DMS 273 treated with DMSO at 0.1 percent for 48 hours (cell line): Measurements from ENCODE around the gene EFNA2.
"Not testable (repeated sequence)": the region's sequence is repeated elsewhere in the genome, so short reads cannot be mapped to it uniquely, and the experiment has no call there.

ENCODE experiments used
- DNase-seq: peaks from one replicate; lab custom pipeline; 2025; lab: John Stamatoyannopoulos, UW

The EFNA2 gene

GRCh38 chr19:1298235-1298634 is 12.6 kb downstream of the EFNA2 start:
- no peak for DNase-seq

- no peak for DNase-seq
Observed at GRCh38 chr19:1299801-1300200, 14.1 kb downstream of the EFNA2 start.

DNA sequence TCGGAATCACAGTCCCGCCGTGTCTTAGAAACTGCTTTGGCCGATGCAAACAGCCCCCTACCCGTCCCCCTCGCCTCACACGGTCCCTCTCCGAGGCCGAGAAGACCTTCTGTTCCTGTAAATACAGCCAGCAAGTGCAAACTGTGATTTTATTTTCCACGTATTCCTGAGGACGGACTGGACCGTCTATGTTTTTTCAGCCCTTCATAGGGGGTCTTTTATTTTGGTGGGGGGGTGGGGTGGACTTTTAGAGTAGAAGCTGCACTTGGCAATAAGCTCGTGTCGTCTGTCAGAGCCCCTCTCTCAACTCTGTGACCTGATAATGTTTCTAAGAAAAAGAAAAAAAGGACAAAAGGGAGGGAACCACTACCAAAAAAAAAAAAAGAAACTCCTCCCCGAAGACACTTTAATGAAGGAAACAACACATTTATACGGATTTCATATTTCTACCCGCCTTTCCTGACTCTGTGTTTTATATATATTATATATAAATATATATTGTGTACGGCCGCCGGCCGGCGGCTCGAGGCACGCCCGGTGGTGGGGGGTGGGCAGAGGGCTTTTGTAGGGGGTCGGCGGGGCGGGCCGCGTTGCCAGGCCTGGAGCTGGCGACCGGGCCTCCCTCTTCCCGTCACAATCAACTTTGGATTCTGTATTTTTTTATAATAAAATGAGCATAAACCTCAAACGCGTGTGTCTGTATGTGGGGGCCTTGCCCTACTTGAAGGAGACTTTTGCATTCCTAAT is 15.2 kb downstream of the EFNA2 start:
- no peak for DNase-seq

DNA sequence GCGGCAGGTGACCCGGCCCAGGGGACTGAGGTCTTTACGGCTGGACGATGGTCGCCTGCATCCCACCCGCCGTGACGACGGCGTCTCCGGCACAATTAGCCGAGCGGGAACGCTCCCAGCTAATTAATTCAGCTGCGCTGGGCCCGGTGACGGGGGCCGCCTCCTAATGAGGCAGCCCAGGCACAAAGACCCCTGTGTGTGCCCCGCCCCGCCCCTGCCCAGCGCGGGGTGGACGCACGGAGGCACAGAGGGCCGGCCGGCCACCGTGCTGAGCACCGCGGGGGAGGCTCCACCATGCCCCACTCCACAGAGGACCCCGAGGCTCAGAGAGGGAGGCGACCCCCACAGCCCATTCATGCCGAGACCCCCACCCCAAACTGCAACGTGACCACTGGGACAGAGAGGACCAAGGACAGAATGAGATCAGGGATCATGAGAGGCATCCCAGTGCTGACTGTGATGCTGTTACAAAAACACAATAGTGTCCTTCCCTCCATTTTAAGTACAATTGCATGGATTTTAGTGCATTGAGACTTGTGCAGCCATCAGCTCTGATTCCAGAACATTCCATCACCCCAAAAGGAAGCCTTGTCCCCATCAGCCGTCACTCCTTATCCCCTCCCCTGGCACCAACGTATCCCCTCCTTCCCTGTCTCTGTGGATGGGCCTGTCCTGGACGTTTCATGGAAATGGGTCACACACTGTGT is 17.0 kb downstream of the EFNA2 start:
- no peak for DNase-seq

GRCh38 chr19:1304197-1304924 is 18.7 kb downstream of the EFNA2 start:
- no peak for DNase-seq

DNA sequence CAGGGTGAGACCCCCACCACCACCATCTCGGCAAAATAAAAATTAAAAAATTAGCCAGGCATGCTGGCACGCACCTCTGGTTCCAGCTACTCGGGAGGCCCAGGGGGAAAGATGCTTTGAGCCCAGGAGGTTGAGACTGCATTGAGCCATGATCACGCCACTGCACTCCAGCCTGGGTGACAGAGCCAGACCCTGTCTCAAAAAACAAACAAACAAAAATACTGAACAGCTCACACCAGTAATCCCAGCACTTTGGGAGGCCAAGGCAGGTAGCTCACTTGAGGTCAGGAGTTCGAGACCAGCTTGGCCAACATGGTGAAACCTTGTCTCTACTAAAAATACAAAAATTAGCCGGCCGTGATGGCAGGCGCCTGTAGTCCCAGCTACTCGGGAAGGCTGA is 19.7 kb downstream of the EFNA2 start:
- not testable (repeated sequence) for DNase-seq

DNA sequence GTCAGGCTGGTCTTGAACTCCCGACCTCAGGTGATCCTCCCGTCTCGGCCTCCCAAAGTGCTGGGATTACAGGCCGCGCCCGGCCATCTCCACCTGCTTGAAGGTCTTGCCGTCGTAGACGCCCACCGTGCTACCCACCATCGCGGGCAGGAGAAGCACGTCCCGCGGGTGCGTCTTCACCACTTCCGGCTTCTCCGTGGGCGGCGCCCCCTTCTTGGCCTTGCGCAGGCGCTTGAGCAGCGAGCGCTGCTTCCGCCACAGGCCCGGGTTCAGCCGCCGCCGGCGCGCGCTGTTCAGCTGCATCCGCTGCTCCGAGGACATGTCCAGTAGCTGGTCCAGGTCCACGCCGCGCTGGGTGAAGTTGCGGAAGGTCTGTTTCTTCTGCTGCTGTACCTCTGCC is 21.6 kb downstream of the EFNA2 start:
- DNase-seq: no peak

DNA sequence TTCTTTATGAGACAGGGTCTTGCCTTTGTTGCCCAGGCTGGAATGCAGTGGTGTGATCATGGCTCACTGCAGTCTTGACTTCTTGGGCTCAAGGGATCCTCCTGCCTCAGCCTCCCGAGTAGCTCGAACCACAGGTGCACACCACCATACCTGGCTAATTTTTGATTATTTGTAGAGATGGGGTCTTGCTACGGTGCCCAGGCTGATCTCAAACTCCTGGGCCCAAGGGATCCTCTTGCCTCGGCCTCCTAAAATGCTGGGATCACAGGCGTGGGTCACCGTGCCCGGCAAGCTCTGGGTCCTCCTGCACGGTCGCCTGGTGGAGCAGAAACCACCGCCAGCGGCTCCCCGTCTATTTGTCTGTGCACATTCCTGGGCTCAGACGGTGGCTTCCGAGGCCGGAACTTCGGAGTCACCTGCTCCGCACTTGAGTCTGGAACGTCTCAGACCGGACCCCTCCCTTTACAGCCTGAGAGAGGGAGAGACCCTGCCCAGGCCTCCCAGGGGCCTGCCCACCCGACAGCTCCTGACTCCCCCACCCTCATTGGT is 22.2 kb downstream of the EFNA2 start:
- DNase-seq: no peak

GRCh38 chr19:1308718-1309117 is 23.0 kb downstream of the EFNA2 start:
- DNase-seq: no peak

GRCh38 chr19:1309977-1310852 is 24.5 kb downstream of the EFNA2 start:
- DNase-seq: no peak

DNA sequence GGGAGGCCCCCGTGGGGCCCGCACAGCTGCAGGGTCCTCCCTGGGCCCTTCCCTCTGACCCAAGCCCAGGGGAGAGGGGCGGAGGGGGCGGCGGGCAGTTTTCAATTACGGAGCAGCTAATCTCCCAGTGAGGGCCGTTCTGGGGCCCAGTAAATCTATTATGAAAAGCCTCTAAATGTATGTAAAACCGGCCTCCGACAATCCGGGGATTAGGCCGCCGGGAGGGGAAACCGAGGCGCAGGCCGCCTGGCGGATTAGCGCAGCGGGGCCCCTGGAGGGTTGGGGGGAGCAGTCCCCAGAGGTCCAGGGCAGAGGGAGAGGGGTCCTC is 25.1 kb downstream of the EFNA2 start:
- DNase-seq: no peak

DNA sequence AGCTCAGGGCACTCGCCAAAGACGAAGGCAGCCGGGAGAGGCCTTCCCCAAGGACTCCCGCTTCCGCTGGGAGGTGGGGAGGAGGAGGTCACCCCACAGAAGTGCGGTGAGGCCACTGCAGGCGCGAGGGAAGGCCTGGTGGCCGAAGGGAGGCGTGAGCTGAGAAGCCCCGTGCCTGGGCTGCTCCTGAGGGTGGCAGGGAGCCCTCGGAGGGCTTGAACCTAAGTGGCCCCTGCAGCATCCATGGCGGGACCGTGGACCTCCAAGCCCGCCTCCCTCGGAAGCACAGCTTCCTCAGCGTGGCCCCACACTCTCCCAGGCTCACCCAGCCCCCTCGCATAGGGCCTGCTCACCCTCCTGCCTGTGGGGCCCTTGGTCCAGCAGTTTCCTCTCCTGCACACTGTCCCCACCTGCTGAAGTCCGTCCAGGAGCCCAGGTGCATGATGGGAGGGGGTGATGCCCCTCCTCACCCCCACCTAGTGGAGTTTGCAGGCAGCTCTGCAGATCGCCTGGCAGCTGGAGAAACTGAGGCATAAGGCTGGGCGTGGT is 25.9 kb downstream of the EFNA2 start:
- DNase-seq: no peak

- DNase-seq: no peak
Observed at GRCh38 chr19:1312767-1313694, 27.4 kb downstream of the EFNA2 start.

DNA sequence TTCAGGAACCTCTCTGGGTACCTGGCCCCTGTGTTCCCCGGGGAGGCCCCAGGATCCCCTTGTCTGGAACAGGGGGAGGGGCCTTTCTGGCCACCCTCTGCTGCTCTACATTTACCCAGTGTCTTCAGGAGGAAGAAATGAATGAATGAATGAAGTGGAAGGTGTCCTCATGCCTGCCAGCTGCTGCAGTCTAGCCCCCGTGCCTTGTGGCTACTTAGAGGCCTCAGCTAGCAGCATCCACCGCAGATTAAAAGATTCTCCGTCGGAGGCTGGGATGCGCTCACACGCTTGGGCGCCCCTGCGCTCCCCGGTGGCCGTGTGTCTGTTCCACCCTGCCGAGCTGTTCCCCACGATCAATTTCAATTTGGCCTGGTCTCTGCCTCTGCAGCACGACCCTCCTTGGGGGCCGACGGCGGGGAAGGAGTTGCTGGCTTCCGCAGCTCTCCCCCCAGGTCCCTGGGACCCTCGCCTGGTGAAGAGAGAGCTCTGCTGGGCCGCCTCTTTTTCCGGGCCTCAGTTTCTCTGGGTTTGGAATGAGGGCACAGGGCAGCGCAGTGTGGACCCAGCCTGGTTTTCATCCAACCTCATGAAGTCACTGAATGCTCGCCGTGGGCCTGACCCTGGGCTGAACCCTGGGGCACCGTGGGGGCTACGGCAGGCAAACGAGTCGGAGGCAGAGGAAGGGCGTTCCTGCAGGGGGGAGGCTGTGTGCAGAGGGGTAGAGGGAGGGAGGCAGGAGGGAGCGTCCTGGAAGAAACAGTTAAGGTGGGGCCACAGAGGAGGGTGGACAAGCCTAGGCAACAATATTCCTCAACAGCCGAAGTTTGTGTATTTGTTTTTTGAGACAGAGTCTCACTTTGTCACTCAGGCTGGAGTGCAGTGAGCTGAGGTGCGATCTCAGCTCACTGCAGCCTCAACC is 28.3 kb downstream of the EFNA2 start:
- DNase-seq: no peak

GRCh38 chr19:1315470-1316166 is 29.9 kb downstream of the EFNA2 start:
- no peak for DNase-seq

DNA sequence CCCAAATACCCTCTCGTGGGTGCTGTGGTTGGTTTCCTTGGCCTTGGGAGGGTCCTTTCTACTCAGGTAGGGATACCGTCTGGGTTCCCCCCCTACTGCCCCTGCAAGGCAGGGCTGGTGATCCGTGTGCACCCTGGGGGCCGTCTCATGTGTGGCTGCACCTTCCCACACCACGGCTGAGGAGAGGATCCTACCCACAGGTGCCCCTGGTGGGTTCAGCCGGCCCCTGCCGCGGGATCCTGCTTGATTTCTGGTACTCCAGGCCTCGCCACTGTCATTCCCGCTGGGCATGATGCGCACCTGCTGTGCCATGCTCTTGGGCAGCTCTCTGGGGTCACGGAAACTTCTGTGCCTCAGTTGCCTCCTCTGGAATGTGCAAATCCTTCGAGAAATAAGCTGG is 30.8 kb downstream of the EFNA2 start:
- no peak for DNase-seq

GRCh38 chr19:1317274-1318003 is 31.8 kb downstream of the EFNA2 start:
- DNase-seq: no peak
